GM18511 (cell line): ENCODE measurements around the gene ARHGAP33.
"Not testable (repeated sequence)": the region's sequence is repeated elsewhere in the genome, so short reads cannot be mapped to it uniquely, and the experiment has no call there.

Source experiments
- ATAC-seq: cut with Tn5 transposase; IDR thresholded peaks from one replicate; pipeline ENCODE4 v1.9.1; 2021; ENCODE audit warnings: mild to moderate bottlenecking, moderate library complexity; ENCODE audit not compliant: unreplicated experiment

ARHGAP33 gene

GRCh38 chr19:35792888-35793287, 17.5 kb downstream of the ARHGAP33 start:
- ATAC-seq, result no peak

- ATAC-seq, result no peak
Observed at GRCh38 chr19:35793381-35794165, 18.2 kb downstream of the ARHGAP33 start.

GRCh38 chr19:35795564-35795963, 20.2 kb downstream of the ARHGAP33 start:
- ATAC-seq, result not testable (repeated sequence)

DNA sequence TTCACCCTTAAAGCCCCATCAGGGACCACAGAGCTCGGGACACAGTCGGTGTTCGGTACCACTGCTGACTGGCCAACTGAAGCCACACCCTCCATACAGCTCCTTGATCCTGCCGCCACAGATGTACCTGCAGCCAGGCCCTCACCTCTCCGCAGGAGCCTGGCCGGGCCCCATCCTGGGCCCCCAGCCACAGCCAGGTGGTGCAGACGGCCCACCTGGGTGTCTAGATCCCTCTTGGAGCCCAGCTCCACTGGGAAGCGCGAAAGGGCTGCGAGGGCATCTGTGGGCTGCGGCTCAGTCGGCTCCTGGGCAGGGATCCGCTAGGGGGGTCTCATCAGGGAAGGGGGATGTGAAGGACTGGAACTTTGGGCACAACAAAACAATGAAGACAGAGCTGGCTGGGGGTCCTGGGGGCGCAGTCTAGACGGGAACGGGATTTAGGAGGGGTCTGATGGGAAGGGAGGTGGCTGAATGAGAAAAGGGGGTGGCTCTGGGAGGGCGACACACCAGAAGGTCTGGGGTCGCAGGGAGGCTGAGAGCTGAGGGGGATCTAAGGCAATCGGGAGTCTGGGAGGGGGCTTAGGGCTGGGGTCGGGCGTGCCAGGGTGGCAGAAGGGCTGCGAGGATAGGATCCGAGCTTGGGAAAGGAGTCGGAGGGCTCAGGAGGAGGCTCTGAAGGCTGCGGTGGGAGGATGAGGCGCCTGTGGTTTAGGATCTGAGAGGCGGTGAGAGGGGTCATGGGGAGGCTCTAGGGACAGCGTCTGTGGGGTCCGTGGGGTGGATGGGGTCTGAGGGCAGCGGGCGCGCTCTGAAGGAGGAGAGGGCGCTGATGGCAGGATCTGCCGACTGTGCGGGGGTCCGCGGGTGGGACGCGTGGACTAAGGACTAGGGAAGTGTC, 21.5 kb downstream of the ARHGAP33 start:
- ATAC-seq, result no peak

- no peak for ATAC-seq
Observed at GRCh38 chr19:35797663-35798062, 22.3 kb downstream of the ARHGAP33 start.

DNA sequence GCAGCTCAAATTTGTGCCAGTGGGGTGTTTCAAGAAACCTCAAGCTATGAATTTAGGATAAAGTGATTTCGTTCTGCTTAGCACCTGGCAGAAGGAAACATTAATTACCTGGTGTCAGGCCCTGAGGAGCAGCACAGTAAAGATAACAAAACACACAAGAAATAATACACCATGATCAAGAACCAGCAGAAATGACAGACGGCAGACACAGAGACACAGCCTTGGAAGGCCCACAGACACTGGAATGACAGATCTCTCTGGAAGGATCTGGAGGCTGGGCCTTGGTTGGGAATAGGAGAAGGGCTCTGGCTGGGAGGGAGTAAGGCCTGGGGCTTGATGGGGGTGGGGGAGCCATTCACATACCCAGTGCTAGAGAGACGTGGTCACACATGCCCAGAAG, 26.5 kb downstream of the ARHGAP33 start:
- ATAC-seq, result no peak

DNA sequence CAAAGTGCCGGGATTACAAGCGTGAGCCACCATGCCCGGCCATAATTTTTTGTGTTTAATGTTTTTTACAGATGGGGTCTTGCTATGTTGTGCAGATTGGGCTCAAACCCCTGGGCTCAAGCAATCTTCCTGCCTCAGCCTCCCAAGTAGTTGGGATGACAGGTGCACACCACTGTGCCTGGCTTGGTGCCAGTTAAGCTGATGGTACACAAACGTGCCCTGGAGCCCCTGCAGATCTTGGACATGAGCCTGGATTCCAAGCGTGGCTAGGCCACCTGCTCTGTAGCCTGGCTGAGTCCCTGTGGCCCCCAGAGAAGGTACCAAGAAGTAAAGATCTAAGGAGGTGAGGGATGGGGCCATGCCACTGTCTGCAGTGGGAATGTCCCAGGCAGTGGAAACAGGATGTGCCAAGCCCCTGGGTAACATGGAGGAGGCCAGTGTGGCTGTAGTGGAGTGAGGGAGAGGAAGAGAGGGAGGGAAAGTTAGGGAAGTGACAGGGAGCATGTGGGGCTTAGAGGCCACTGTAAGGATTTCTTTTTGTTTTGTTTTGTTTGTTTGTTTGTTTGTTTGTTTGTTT, 30.2 kb downstream of the ARHGAP33 start:
- ATAC-seq, result no peak

- no peak for ATAC-seq
Observed at GRCh38 chr19:35806597-35806996, 31.2 kb downstream of the ARHGAP33 start.

DNA sequence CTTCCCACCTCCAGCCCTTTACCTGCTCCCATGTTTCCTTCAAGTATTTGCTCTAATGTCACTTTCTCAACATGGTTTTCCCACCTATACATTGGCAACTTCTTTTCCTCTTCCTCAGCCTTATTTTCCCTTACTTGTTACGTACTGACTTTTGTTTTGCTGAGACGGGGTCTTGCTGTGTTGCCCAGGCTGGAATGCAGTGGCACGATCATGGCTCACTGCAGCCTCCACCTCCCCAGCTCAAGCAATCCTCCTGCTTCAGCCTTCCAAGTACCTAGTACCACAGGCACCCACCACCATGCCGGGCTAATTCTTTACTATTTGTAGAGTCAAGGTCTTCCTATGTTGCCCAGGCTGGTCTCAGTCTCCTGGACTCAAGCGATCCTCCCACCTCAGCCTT, 32.3 kb downstream of the ARHGAP33 start:
- no peak for ATAC-seq

DNA sequence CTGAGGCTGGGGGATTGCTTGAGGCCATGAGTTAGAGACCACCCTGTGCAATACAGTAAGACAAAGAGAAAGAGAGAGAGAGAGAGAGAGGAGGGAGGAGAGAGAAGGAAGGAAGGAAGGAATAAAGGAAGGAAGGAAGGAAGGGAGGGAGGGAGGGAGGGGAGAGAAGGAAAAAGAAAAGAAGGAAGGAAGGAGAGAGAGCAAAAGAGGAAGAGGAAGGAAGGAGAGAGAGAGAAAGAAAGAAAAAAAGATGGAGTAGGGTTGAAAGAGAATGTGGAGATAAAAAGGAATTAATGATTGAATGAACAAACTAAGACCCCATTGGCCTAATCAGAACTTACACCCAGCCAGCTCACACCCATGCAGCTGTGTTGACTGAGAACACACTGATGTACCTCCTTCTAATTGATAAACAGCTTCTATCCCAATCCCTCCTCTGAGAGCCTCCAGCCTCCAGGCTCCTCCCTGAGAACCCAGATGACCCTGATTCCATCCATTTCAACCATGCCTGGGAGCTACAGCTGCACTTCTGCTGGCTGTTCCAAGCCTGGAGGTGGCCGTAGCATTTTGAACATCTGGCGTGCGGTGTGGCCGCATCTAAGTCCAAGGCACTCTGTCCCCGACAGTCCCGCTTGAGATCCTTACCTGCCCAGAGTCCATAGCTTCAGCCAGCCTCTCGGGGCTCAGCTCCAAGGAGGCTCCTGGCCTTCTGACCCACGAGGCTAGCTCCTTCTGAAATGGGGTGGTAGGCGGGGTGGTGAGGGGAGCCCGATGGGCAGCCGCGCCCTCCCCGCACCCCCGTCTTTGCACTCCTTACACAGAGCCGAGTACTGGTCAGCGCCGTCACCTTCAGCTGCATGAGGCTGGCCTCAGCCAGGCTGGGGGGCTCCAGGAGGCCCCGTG, 36.2 kb downstream of the ARHGAP33 start:
- ATAC-seq, result no peak

DNA sequence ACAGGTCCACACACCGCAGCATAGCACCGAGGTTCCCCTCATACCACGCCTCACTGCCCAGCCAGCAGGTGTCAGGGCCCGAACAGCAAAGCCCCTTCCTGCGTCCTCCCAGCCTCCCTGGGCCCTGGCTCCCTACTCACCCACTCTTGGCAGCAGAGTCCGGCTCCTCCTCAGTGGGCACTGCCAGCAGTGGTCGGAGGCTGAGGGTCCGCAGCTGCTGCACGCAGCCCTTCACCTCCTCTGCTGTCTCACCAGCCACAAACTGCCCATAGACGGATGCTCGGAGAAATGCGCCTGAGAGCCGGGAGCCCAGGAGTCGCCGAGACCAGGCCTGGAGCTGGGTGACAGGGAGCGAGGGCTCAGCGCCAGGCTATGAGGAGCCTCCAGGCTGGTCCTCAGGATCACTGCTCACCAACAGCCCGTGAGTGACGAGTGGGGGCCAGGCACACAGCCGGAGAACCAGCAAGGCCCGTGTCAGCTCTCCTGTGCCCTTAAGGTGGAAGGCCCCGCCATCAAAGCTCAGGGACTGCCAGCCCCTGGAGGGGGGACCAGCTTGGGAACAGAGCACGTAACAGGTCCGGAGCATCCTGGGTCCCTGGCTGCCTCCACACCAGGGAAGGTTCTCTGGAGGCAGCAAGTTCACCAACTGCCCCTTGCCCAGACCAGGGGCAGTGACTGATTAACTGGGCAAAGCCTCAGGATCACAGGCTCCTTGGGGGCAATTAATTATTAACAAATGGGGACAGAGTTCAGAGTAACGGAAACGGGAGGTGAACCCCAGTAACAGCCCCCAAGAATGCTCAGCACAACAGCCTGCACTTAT, 37.1 kb downstream of the ARHGAP33 start, which contains the start of gene PRODH2:
Gene PRODH2 (minus strand): TSS at position 626 of the 823 bp plus-strand sequence. CDS start 40 bp downstream, at position 586.
- ATAC-seq, result no peak

- no peak for ATAC-seq
Observed at GRCh38 chr19:35813043-35813890, 37.9 kb downstream of the ARHGAP33 start.

- ATAC-seq, result no peak
Observed at GRCh38 chr19:35816262-35816661, 40.9 kb downstream of the ARHGAP33 start.

DNA sequence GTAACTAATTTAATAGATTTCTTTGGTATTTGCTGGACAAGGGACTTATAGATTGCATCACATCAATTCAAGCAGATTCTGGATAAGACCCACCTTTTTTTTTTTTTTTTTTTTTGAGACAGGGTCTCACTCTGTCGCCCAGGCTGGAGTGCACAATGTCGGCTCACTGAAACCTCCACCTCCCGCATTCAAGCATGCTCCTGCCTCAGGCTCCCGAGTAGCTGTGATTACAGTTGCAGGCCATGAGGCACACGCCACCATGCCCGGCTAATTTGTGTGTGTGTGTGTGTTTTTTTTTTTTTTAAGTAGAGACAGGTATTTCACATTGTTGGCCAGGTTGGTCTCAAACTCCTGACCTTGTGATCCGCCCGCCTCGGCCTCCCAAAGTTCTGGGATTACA, 41.5 kb downstream of the ARHGAP33 start:
- no peak for ATAC-seq

DNA sequence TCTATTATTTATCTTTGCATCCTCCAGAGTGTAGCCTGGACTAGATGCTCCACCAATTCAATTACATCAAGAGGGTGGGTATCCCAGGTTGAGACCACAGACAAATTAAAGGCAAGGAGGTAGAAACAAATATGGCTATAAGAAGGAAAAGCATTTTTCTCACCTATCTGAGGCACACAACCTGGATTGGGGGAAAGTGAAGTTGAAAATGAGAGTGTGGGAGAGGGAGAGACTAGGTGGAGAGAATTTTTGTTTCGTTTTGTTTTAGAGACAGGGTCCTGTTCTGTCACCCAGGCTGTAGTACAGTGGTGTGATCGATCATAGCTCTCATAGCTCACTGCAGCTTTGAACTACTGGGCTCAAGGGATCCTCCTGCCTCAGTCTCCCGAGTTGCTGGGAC, 43.1 kb downstream of the ARHGAP33 start:
- no peak for ATAC-seq

DNA sequence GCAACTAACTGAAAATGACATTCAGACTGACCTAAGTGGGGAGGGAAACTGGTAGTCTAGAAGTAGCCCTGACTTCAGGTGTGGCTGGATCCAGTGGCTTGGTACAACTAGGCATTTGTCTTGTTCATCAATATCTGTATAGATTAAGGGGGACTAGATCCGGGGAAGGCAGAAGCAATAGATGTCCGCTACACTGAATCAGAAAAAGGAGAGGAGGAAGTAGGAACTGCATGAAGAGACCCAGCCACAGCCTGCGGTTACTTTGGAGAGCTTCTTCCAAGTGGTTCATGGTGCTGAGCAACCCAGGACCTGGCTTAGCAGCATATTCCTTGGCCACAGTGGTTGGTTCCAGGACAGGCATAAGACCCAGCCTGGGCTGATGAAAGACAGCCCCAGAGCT, 47.2 kb downstream of the ARHGAP33 start:
- no peak for ATAC-seq

DNA sequence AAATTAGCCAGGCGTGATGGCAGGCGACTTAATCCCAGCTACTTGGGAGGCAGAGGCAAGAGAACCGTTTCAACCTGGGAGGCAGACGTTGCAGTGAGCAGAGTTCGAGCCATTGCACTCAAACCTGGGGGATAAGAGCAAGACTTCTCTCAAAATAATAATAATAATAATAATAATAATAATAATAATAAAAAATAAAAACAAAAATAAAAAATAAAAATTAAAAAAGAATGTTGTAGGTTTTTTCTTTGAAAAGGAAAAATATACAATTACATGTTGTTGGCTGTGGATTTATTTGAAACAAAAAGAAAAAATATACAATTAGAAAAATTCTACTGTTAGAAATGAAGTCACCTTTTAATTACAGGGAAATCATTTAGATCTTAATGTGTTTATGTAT, 48.8 kb downstream of the ARHGAP33 start:
- ATAC-seq, result no peak

- no peak for ATAC-seq
Observed at GRCh38 chr19:35828692-35829301, 53.4 kb downstream of the ARHGAP33 start.
